ENCODE measurements around the gene NT5C2.
"Not testable (repeated sequence)": the region's sequence is repeated elsewhere in the genome, so short reads cannot be mapped to it uniquely, and the experiment has no call there.

Gene NT5C2

GRCh38 chr10:103086799-103087198 is 106.3 kb downstream of the NT5C2 start:
- no peak for DNase-seq (ENCODE audit: low read depth in 2 of 2)

GRCh38 chr10:103086261-103086660 is 106.8 kb downstream of the NT5C2 start:
- no peak for DNase-seq (ENCODE audit: low read depth in 2 of 2)

DNA sequence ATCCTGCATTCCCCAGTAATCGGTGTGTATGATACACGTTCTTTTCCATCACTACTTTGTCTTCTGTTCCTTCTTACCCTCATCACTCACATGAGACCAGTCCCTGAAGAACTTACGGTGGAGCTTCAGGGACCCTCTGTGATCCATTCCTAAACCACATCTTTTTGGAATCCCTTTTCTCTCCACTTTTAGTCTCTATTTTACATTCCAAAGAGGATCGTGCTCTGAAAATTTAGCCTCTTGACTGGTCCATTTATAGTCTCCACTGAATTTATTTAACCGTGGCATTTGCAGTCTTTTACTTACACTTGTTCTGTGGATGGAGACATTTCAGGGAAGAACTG is 109.1 kb downstream of the NT5C2 start:
- no peak for DNase-seq (ENCODE audit: low read depth in 2 of 2)

DNA sequence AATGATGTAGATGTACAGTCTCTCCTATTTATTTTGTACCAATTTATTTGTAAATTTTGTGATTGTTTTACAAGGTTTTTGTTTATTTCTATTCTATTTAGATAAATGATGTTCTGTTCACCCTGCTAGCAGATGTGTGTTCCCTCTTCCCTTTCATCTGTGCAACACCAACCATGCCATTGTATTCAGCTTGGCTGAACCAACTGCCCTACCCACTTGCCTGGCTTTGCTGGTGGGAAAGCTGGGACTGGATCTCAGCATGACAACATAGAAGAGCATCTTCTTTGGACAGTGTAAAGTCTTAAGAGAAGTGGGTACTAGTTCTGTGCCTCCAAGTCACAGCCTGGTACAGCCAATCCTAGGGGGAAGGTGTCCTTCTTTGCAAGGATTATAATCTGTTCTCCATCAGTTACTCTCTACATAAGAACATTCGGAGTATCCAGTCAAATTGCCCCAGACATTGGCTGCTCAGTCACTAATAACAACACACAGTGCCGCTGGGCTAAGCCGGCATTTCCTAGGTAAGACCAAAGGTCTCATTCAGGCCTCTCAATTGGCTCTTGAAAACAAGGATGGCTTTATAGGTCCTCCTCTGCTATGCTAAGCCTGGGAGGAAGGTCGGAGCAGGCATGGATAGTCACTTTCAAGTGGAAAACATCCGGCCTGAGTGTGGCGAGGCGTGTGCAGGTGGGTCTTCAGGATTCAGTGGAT is 109.7 kb downstream of the NT5C2 start:
- DNase-seq (ENCODE audit: low read depth in 2 of 2): no peak

DNA sequence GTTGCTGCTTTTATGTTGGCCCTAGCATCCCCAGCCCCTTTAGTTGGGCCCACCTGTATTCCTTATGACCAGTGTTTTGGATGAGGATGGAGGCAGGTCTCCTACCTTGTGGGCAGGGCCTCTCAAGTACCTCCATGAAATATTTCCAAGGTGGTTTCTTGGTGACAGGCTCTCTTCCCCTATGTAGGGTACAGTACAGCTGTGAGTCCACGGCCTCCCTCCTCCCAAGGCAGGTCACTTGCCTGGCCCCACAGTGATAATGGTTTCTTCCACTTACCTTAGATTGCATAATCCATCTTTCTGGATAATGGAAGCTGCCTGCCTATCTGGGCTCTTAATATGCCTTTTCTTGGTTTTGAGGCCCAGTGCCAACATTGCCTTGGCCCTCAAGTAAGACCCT is 110.4 kb downstream of the NT5C2 start:
- no peak for DNase-seq (ENCODE audit: low read depth in 2 of 2)

- no peak for DNase-seq (ENCODE audit: low read depth in 2 of 2)
These were observed 112.0 kb downstream of the NT5C2 start for GRCh38 chr10:103080891-103081581.

DNA sequence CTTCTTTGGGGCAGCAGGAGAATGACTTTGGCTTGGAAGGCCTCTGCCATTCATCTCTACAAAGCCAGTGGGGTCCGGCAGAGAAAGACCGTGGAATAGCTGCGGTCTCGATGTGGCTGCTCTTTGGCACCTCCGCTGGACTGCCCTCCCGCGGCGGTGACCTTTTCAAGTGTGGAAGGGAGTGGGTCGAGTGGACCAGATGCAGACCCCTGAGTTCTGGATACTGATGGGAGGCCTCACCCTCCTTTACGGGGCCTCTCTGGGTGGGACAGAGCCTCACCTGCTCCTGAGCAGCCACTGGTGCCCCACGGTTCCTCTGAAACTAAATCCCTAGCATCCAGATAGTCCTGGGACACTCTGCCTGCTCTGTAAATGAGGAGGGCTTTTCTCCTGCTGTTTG is 113.1 kb downstream of the NT5C2 start:
- DNase-seq (ENCODE audit: low read depth in 2 of 2): no peak

DNA sequence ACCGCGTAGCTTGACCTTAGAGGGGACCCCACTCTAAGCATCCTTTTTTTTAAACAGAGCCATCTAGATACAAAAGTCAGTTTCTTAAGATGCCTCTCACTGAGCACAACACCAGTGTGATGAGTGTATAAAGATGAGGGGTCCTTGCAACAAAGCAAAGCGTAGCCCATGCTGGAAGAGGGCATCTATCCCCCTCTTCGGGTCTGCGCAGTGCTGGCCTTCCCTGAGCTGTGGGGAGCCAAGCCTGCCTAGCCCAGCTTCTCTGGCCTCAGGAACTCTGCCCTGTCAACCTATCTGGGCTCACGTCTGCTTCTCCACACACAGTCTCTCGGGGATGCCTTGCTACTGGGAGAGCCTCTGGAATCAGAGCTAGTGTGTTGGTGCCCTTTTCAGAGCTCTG is 114.0 kb downstream of the NT5C2 start:
- DNase-seq (ENCODE audit: low read depth in 2 of 2): no peak

DNA sequence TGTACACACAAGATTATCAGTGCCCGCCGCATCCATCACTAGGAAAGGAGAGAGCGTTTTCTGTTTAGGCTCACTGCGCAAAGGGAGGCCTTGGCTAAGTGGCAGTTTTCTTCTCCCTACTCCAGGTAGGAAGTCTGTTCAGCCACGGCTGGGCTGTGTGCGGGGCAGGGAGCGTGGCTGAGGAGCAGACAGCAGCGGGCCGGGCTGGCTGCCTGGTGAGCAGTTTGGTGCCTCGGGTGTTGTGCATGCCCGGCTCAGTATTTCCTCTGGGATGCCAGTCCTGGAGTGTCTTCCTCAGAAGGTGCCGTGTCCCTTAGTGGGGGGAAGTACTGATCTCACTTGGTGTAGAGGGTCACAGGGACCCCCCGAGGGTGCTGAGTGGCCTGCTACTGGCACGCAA is 114.4 kb downstream of the NT5C2 start:
- DNase-seq (ENCODE audit: low read depth in 2 of 2): no peak

DNA sequence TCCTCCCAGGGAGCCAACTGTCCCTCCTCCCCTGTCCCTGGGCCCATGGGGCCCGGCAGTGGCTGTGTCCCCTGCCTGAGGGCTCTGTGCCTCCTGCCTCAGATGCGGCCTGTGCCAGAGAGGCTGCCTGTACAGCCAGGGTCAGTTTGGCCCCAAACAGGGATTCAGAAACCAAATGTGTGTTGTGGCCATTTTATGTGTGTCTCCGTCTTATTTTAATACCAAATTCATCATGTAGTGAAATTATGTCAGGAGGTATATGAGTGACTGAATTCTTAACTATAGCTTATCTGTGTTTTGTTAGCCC is 114.8 kb downstream of the NT5C2 start:
- DNase-seq (ENCODE audit: low read depth in 2 of 2): no peak

DNA sequence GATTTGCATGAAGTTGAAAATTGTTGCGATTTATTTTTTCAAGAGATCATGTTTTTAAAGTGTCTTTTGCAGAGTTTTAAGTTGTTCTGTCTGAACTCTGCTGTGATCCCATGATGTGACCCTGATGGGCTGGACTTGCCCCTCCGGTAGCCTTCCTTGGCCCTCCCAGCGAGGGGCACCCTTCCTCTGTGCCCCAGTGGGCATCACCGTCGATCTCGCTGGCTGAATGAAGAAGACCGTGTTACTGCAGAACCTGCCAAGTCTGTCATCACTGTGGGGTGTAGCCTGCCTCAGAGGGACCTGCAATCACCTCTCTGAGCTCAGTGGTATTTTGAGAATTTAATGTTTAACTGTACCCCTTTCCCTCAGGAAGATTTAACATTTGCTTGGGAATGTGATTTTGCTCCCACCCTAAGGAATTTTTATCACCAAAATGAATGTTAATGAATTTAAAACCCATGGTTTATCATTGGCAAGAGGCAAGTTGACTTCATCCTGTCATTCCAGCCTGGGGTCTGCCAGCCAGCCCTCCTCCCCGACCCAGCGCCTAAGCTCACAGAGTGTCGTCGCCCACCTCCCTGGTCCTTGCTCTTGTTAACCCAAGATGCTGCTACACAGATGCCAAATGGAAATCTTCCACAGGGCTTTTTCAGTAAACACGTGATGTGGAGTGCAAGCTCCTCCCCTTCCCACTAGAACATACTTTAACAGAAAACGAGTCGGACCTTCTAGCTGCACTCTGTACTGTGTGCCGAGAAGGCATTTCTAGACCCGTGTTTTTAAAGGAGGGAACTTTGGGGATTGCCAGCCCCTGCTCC is 115.4 kb downstream of the NT5C2 start:
- no peak for DNase-seq (ENCODE audit: low read depth in 2 of 2)

DNA sequence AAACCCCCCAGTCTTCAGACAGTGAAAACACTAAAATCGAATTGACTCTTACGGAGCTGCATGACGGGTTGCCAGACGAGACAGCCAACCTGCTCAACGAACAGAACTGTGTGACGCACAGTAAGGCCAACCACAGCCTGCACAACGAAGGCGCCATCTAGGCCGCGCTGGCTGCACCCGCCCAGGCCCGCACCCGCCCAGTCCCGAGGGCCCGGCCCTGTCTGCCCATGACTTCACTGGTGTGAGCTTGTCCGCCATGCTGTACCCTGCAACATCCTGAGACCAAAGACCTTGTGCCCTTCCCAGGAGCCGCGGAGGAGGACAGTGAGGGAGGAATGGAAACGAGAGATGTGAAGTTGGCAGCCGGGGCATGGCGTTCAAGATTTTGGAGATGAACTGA is 116.1 kb downstream of the NT5C2 start:
- DNase-seq (ENCODE audit: low read depth in 2 of 2): no peak

- no peak for DNase-seq (ENCODE audit: low read depth in 2 of 2)
These were observed 120.2 kb downstream of the NT5C2 start for GRCh38 chr10:103072891-103073290.

GRCh38 chr10:103072276-103072675 is 120.8 kb downstream of the NT5C2 start:
- no peak for DNase-seq (ENCODE audit: low read depth in 2 of 2)

DNA sequence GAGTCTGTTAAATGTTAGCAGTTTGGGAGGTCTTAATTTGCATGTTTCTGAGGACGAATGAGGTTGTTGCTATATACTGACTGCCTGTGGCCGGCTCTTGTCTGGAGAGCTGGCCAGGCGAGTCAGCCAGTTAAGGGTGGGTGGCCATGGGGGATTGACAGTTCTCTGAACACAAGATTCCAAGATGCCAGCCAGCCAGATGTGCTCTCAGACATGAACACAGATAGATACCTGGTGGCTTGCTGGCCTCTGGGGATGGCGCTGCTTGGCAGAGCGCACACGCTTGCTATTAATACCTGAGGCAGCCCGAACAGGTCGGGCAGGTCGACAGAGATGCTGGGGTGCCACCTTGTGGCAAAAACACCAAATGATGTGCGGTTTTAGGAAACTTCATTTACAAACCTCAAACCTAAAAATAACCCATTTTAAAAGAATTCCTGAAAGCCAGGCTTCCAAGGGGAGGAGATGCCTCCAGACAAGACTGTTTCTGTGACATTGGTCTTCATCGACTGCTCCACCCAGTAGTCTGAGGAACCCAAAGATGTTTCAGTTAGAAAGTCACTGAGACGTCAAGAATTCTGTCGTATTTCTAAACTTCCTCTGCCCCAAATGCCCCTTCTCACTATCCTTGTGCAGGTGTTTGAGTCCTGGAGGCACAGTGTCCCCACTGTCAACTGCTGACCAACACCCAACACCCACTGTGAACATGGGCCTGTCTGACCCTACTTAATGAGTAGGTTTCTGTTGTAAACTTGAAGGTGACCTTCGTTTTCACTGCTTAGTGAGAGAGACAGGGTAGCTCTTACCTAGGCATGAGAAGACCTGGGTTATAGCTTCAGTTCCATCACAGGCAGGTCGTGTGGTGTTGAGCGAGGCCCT is 123.4 kb downstream of the NT5C2 start:
- DNase-seq (ENCODE audit: low read depth in 2 of 2): peak in 1 of 2 experiments; percentile 7

GRCh38 chr10:103067956-103068355 is 125.1 kb downstream of the NT5C2 start:
- no peak for DNase-seq (ENCODE audit: low read depth in 2 of 2)

- no peak for DNase-seq (ENCODE audit: low read depth in 2 of 2)
These were observed 125.6 kb downstream of the NT5C2 start for GRCh38 chr10:103067484-103067883.

- DNase-seq (ENCODE audit: low read depth in 2 of 2): not testable (repeated sequence)
These were observed 126.0 kb downstream of the NT5C2 start for GRCh38 chr10:103067099-103067477.

GRCh38 chr10:103066141-103067098 is 126.7 kb downstream of the NT5C2 start:
- no peak for DNase-seq (ENCODE audit: low read depth in 2 of 2)

GRCh38 chr10:103064956-103065355 is 128.1 kb downstream of the NT5C2 start:
- DNase-seq (ENCODE audit: low read depth in 2 of 2): no peak
